ENCODE results near the gene TRPM1.

Gene TRPM1

DNA sequence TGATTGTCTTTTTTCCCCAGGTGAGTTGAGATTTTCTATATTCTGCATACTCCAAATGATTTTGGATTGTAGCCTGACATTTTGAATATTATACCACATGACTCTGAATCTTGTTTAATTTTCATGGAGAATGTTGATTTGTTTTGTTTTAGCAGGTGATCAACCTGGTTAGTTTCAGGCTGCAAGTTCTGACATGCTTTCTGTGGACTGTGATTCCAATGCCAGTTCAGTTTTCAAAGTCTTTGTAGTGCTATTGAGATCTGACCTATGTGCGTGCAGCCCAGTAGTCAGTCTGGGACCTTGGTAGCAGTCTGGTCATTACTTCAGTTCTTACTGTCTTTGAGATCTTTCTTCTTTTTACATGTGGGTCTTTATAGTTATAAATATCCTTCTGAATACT is 91.5 kb downstream of the TRPM1 start:
- Histone ChIP-seq H3K9me3 (ENCODE audit: insufficient read depth, low read length) (peaks cover 14% of the 10 kb centered on the region), H3K4me3 (ENCODE audit: insufficient read length, low read depth) (no peak overlapping the region), H3K4me1 (ENCODE audit: insufficient read depth, insufficient read length) (no peaks in the 10 kb centered on the region), H3K9ac (ENCODE audit: insufficient read length, low read depth) (no peak overlapping the region), H3K36me3 (ENCODE audit: insufficient read depth, insufficient read length, low read length) (no peaks in the 10 kb centered on the region), H3K27me3 (ENCODE audit: insufficient read depth, insufficient read length) (no peaks in the 10 kb centered on the region)
- no peak for TF ChIP-seq ZNF274 (IDR thresholded peaks at IDR 0.05; ENCODE audit: low read depth, low read length)
- TF ChIP-seq SUZ12 (IDR thresholded peaks at IDR 0.05; ENCODE audit: extremely low read depth, insufficient read depth, insufficient read length): no peak
- TF ChIP-seq YY1 (IDR thresholded peaks at IDR 0.05; ENCODE audit: insufficient read depth, insufficient read length): no peak
- no peak for DNase-seq (ENCODE audit: low read depth, low spot score)

DNA sequence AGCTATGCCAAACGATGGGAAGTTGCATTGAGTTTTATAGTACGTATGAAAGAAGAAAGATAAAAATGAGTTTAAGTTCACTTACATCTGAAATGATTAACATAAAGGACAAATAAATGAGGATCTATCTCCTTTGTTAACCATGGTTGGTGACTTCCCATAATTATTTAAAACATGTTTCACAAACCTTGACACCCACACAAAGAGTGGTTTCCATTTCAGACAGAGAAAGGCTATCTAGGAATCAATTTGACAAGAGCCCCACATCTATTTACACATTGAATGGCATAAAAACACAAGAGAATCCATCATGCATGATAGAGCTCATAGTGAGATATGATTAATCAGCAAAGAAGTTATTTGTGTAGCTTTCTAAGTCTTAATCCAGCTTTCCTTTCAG is 95.9 kb downstream of the TRPM1 start:
- H3K9ac ChIP-seq (ENCODE audit: insufficient read length, low read depth): no peak overlapping the region

DNA sequence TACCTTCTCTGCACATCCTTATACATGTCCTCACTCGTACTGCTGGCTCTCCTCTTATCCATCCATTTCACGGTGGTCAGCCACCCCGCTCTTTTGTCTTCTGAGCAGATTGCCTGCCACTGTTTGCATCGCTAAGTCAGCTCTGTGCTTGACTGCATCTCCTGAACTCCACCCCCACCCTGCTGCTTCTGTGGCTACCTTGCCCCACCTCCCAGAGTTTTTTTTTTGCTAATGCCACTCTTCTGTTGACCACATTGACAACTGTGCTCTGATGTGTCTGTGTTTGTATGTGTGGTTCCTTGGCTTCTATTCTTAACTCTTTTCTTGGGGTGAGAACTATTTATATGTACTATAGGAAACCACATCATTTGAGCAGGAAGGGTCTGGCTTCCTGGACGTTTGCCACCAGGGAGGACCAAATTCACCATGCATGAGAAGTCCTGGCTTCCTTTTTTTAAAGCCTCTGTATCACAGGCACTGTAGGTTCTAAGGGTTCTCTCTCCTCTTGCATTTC is 97.2 kb downstream of the TRPM1 start:
- H3K4me3 ChIP-seq (ENCODE audit: insufficient read length, low read depth): no peak overlapping the region
- no peak for TF ChIP-seq ZNF274 (IDR thresholded peaks at IDR 0.05; ENCODE audit: low read depth, low read length)
- TF ChIP-seq YY1 (IDR thresholded peaks at IDR 0.05; ENCODE audit: insufficient read depth, insufficient read length): no peak
- no peak for TF ChIP-seq SUZ12 (IDR thresholded peaks at IDR 0.05; ENCODE audit: extremely low read depth, insufficient read depth, insufficient read length)
- H3K27me3 ChIP-seq (ENCODE audit: insufficient read depth, insufficient read length): no peaks in the 10 kb centered on the region
- no peaks in the 10 kb centered on the region for H3K9me3 ChIP-seq (ENCODE audit: insufficient read depth, low read length)
- no peaks in the 10 kb centered on the region for H3K36me3 ChIP-seq (ENCODE audit: insufficient read depth, insufficient read length, low read length)
- no peaks in the 10 kb centered on the region for H3K4me1 ChIP-seq (ENCODE audit: insufficient read depth, insufficient read length)
- peak; percentile 39 for DNase-seq (ENCODE audit: low read depth, low spot score)
- H3K9ac ChIP-seq (ENCODE audit: insufficient read length, low read depth): no peak overlapping the region

More for the DNA sequence above, 95.9 kb downstream of the TRPM1 start:
- DNase-seq (ENCODE audit: low read depth, low spot score): no peak
- no peak overlapping the region for H3K4me3 ChIP-seq (ENCODE audit: insufficient read length, low read depth)
- TF ChIP-seq ZNF274 (IDR thresholded peaks at IDR 0.05; ENCODE audit: low read depth, low read length): no peak
- TF ChIP-seq YY1 (IDR thresholded peaks at IDR 0.05; ENCODE audit: insufficient read depth, insufficient read length): no peak
- TF ChIP-seq SUZ12 (IDR thresholded peaks at IDR 0.05; ENCODE audit: extremely low read depth, insufficient read depth, insufficient read length): no peak
- H3K4me1 ChIP-seq (ENCODE audit: insufficient read depth, insufficient read length): no peaks in the 10 kb centered on the region
- H3K9me3 ChIP-seq (ENCODE audit: insufficient read depth, low read length): no peaks in the 10 kb centered on the region
- no peaks in the 10 kb centered on the region for H3K27me3 ChIP-seq (ENCODE audit: insufficient read depth, insufficient read length)
- H3K36me3 ChIP-seq (ENCODE audit: insufficient read depth, insufficient read length, low read length): no peaks in the 10 kb centered on the region

DNA sequence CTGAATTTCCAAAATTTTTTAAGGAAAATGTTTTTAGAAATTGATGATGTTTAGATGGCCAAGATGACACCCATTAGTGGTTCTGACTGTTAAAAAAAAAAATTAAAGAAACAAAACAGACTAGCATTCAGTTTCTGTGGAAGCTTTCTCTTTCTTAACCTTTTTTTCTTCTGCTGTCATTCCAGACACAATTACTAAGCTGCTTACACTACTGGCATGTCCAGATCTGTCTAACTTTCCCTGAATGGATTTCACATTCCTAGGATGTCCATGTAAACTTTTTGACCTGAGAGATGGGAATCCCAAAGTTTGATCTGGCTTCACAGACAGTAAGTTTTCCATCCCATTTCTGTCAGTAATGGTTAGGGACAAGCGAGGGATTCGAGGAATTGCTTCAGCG is 99.8 kb downstream of the TRPM1 start:
- H3K36me3 ChIP-seq (ENCODE audit: insufficient read depth, insufficient read length, low read length): no peaks in the 10 kb centered on the region
- DNase-seq (ENCODE audit: low read depth, low spot score): no peak
- no peak overlapping the region for H3K4me3 ChIP-seq (ENCODE audit: insufficient read length, low read depth)
- TF ChIP-seq ZNF274 (IDR thresholded peaks at IDR 0.05; ENCODE audit: low read depth, low read length) (no peak), YY1 (IDR thresholded peaks at IDR 0.05; ENCODE audit: insufficient read depth, insufficient read length) (no peak), SUZ12 (IDR thresholded peaks at IDR 0.05; ENCODE audit: extremely low read depth, insufficient read depth, insufficient read length) (no peak)
- no peaks in the 10 kb centered on the region for H3K4me1 ChIP-seq (ENCODE audit: insufficient read depth, insufficient read length)
- H3K27me3 ChIP-seq (ENCODE audit: insufficient read depth, insufficient read length): no peaks in the 10 kb centered on the region
- no peak overlapping the region for H3K9ac ChIP-seq (ENCODE audit: insufficient read length, low read depth)
- H3K9me3 ChIP-seq (ENCODE audit: insufficient read depth, low read length): no peaks in the 10 kb centered on the region

DNA sequence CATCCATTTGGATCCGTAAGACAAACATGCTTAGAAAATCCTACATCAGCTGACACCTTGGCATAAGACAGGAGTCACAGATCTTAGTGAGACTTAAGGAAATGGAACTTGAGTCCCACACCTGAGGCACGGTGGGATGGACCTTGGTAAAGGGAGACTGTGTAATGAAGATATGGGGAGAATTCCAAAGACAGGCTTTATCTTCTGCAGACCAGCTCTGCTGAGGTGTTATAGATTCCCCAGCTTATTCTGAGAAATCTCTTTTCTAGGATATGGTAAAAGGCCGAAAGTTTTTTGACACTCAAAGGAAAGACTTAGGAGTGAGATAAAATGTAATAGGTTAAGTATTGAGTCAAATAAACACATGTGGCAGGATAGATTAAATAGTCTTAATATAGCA is 101.8 kb downstream of the TRPM1 start:
- H3K9me3 ChIP-seq (ENCODE audit: insufficient read depth, low read length): no peaks in the 10 kb centered on the region
- TF ChIP-seq SUZ12 (IDR thresholded peaks at IDR 0.05; ENCODE audit: extremely low read depth, insufficient read depth, insufficient read length) (no peak), YY1 (IDR thresholded peaks at IDR 0.05; ENCODE audit: insufficient read depth, insufficient read length) (no peak), ZNF274 (IDR thresholded peaks at IDR 0.05; ENCODE audit: low read depth, low read length) (no peak)
- H3K4me1 ChIP-seq (ENCODE audit: insufficient read depth, insufficient read length): no peaks in the 10 kb centered on the region
- no peak overlapping the region for H3K4me3 ChIP-seq (ENCODE audit: insufficient read length, low read depth)
- no peak overlapping the region for H3K9ac ChIP-seq (ENCODE audit: insufficient read length, low read depth)
- no peaks in the 10 kb centered on the region for H3K36me3 ChIP-seq (ENCODE audit: insufficient read depth, insufficient read length, low read length)
- no peaks in the 10 kb centered on the region for H3K27me3 ChIP-seq (ENCODE audit: insufficient read depth, insufficient read length)
- no peak for DNase-seq (ENCODE audit: low read depth, low spot score)

DNA sequence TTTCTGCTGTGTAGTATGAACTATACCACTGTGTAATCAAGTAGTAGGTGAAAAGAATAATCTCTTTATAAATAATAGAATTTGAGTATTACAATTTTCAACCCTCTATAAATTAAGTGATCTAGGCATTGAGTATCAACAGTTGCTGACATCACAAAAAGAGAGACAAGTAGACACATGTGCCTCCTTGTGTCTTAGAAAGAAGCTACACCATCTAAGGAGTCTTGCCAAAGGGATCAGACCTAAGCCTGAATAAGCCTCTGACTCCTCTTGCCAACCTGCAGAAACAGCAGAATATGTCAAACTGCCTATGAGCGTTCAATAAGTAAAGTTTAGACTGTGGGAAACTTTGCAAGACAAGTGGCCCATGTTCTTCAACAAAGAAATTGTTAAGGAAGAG is 104.3 kb downstream of the TRPM1 start:
- Histone ChIP-seq H3K4me1 (ENCODE audit: insufficient read depth, insufficient read length) (no peaks in the 10 kb centered on the region), H3K9ac (ENCODE audit: insufficient read length, low read depth) (no peak overlapping the region), H3K4me3 (ENCODE audit: insufficient read length, low read depth) (no peak overlapping the region), H3K9me3 (ENCODE audit: insufficient read depth, low read length) (no peaks in the 10 kb centered on the region), H3K27me3 (ENCODE audit: insufficient read depth, insufficient read length) (no peaks in the 10 kb centered on the region), H3K36me3 (ENCODE audit: insufficient read depth, insufficient read length, low read length) (no peaks in the 10 kb centered on the region)
- no peak for DNase-seq (ENCODE audit: low read depth, low spot score)
- TF ChIP-seq SUZ12 (IDR thresholded peaks at IDR 0.05; ENCODE audit: extremely low read depth, insufficient read depth, insufficient read length) (no peak), ZNF274 (IDR thresholded peaks at IDR 0.05; ENCODE audit: low read depth, low read length) (no peak), YY1 (IDR thresholded peaks at IDR 0.05; ENCODE audit: insufficient read depth, insufficient read length) (no peak)

DNA sequence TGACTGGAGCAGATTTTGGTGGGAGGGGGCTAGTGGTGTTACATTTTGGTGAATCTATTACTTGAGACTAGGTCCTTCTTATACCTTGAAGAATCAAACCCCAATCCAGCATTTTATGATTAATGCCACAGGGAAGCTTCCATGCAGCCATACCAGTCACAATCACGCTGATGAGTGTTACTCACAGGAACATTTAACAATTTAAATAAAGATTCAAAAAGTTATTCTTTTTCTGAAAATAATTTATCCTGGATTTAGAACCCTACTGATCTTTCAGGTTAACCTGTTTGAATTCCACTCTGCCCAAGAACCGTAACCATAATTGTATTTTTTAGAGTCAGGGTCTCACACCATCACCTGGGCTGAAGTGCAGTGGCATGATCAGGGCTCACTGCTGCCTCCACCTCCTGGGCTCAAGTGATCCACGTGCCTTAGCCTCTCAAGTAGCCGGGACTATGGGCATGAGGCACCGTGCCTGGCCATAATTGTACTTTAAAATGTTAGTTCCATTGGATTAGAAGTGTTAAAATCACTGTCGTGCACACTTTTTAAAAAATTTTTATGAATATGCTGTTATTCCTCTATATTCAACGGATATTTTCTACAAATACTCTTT is 109.2 kb downstream of the TRPM1 start:
- Histone ChIP-seq H3K9ac (ENCODE audit: insufficient read length, low read depth) (peak overlapping the region; percentile 94), H3K36me3 (ENCODE audit: insufficient read depth, insufficient read length, low read length) (no peaks in the 10 kb centered on the region), H3K4me1 (ENCODE audit: insufficient read depth, insufficient read length) (no peaks in the 10 kb centered on the region), H3K4me3 (ENCODE audit: insufficient read length, low read depth) (peak overlapping the region; percentile 76), H3K27me3 (ENCODE audit: insufficient read depth, insufficient read length) (no peaks in the 10 kb centered on the region), H3K9me3 (ENCODE audit: insufficient read depth, low read length) (no peaks in the 10 kb centered on the region)
- no peak for DNase-seq (ENCODE audit: low read depth, low spot score)
- no peak for TF ChIP-seq YY1 (IDR thresholded peaks at IDR 0.05; ENCODE audit: insufficient read depth, insufficient read length)
- no peak for TF ChIP-seq ZNF274 (IDR thresholded peaks at IDR 0.05; ENCODE audit: low read depth, low read length)
- no peak for TF ChIP-seq SUZ12 (IDR thresholded peaks at IDR 0.05; ENCODE audit: extremely low read depth, insufficient read depth, insufficient read length)
